ENCODE results near the gene FBXL5.

FBXL5 gene

DNA sequence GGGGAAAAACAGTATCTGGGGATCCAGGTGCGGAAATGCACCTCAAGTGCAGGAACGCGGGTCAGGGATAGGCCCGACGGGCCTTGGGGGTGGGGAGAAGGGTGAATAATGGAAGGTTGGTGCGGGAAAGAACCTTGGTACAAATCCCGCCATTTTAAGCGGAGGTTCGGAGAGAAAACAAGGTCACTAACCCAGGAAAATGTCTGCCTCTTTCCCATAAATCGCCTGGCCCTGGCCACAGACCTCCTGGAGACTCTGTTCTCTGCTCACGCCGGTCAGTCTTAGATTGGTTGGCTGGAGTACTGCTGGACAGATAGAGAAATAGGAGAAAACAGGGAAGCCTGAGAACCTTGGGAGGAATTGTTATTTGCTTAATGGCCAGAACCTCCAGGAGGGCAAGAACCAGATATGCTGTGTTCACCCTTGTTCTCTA is 897 bp upstream of the FBXL5 start:
- no peaks in the 10 kb centered on the region for H3K9me3 ChIP-seq (ENCODE audit: control insufficient read depth, low read length)
- DNase-seq, result no peak

DNA sequence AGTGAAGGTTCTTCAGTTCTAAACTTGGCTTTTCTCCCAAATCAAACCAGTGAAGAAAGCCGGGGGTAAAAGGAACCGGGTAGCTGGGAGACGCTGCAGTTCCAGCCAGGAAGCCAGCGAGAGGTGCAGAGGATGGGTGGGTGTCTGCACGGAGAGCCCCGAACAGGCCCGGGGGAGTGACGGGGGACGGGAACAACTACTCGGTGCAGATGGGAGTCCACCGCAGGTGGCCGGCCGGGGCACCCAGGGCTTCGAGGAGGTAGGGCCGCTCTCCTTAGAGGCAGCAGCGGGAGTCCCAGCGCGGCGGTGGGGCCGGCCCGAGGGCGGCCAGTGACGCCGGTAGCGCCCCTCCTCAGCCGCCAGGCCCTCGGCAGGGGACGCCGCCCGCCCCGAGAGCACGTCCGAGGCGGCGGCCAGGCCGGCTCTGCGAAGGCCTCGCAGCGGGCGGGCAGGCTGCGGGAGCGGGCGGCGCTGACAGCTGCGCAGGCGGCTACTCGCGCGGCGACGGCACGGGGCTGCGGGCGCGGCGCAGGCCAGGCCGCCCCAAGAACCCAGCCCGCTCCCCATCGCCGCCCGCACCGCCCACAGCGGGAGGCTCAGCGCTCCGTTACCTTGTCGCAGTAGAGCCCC is 449 bp downstream of the FBXL5 start:
- no peaks in the 10 kb centered on the region for H3K27me3 ChIP-seq (ENCODE audit: control insufficient read depth in 1 of 2, insufficient read depth in 1 of 2, low read length in 2 of 2)
- 2% methylated on average over 32 of the region's 66 CpGs for WGBS
- peak overlapping the region; percentile 83 to 92 for H3K23ac ChIP-seq (ENCODE audit: low read length in 2 of 2)
- H4K91ac ChIP-seq (ENCODE audit: low read length), result peak overlapping the region; percentile 98
- H3K27ac ChIP-seq (ENCODE audit: low read length, poor library complexity, severe bottlenecking), result peak overlapping the region; percentile 92
- H2AFZ ChIP-seq (ENCODE audit: low read depth, low read length), result peak overlapping the region; percentile 97
- peak overlapping the region in 1 of 2 experiments; percentile 98 for H3K14ac ChIP-seq (ENCODE audit: low read length in 2 of 2)
- H3K4me1 ChIP-seq (ENCODE audit: control insufficient read depth, insufficient read depth, low read depth, low read length), result peaks cover 5% of the 10 kb centered on the region
- peak overlapping the region; percentile 24 for H2BK5ac ChIP-seq (ENCODE audit: low read depth, low read length, poor library complexity, severe bottlenecking)
- peak overlapping the region; percentile 97 to 99 for H3K4ac ChIP-seq (ENCODE audit: low read depth in 1 of 2, low read length in 2 of 2)
- H3K9me3 ChIP-seq (ENCODE audit: control insufficient read depth, low read length), result no peaks in the 10 kb centered on the region
- peak overlapping the region; percentile 90 for H4K8ac ChIP-seq (ENCODE audit: low read length)
- H3K36me3 ChIP-seq (ENCODE audit: control insufficient read depth in 1 of 2, insufficient read depth in 2 of 2, low read depth in 1 of 2, low read length in 2 of 2), result no peaks in the 10 kb centered on the region
- H3K9ac ChIP-seq (ENCODE audit: low read length), result peak overlapping the region; percentile 98
- peak overlapping the region; percentile 86 to 97 for H3K4me3 ChIP-seq (ENCODE audit: insufficient read depth in 1 of 2, low read depth in 1 of 2, low read length in 2 of 2)
- peak; percentile 59 for DNase-seq
- H3K4me2 ChIP-seq (ENCODE audit: low read length, poor library complexity, severe bottlenecking), result peak overlapping the region; percentile 69
- no peak overlapping the region for H2BK12ac ChIP-seq (ENCODE audit: low read length in 2 of 2)
- peaks cover 4% of the 10 kb centered on the region for H3K79me1 ChIP-seq (replicated peaks; ENCODE audit: low read length, poor library complexity, severe bottlenecking)
- peak overlapping the region; percentile 29 for H2BK120ac ChIP-seq (ENCODE audit: low read depth, low read length)
- H2AK5ac ChIP-seq (ENCODE audit: low read length, severe bottlenecking), result no peak overlapping the region
- peak overlapping the region; percentile 95 for H2BK15ac ChIP-seq (ENCODE audit: low read depth, poor library complexity, severe bottlenecking)
- peak overlapping the region; percentile 99 for H3K18ac ChIP-seq (ENCODE audit: low read depth in 1 of 2, low read length in 2 of 2)

More for the DNA sequence above, 897 bp upstream of the FBXL5 start:
- no peak overlapping the region for H3K14ac ChIP-seq (ENCODE audit: low read length in 2 of 2)
- no peaks in the 10 kb centered on the region for H3K27me3 ChIP-seq (ENCODE audit: control insufficient read depth in 1 of 2, insufficient read depth in 1 of 2, low read length in 2 of 2)
- H4K91ac ChIP-seq (ENCODE audit: low read length), result peak overlapping the region; percentile 77
- peak overlapping the region; percentile 86 to 93 for H3K18ac ChIP-seq (ENCODE audit: low read depth in 1 of 2, low read length in 2 of 2)
- H3K27ac ChIP-seq (ENCODE audit: low read length, poor library complexity, severe bottlenecking), result peak overlapping the region; percentile 8
- no peak overlapping the region for H2AFZ ChIP-seq (ENCODE audit: low read depth, low read length)
- peak overlapping the region in 1 of 2 experiments; percentile 21 for H3K23ac ChIP-seq (ENCODE audit: low read length in 2 of 2)
- H2BK15ac ChIP-seq (ENCODE audit: low read depth, poor library complexity, severe bottlenecking), result peak overlapping the region; percentile 99
- peaks cover 5% of the 10 kb centered on the region for H3K4me1 ChIP-seq (ENCODE audit: control insufficient read depth, insufficient read depth, low read depth, low read length)
- no peaks in the 10 kb centered on the region for H3K36me3 ChIP-seq (ENCODE audit: control insufficient read depth in 1 of 2, insufficient read depth in 2 of 2, low read depth in 1 of 2, low read length in 2 of 2)
- peak overlapping the region; percentile 45 to 92 for H3K4ac ChIP-seq (ENCODE audit: low read depth in 1 of 2, low read length in 2 of 2)
- H3K4me3 ChIP-seq (ENCODE audit: insufficient read depth in 1 of 2, low read depth in 1 of 2, low read length in 2 of 2), result peak overlapping the region; percentile 49 to 86
- peak overlapping the region; percentile 98 for H3K9ac ChIP-seq (ENCODE audit: low read length)
- H4K8ac ChIP-seq (ENCODE audit: low read length), result peak overlapping the region; percentile 96
- 67% methylated on average over 12 of the region's 12 CpGs for WGBS
- H2AK5ac ChIP-seq (ENCODE audit: low read length, severe bottlenecking), result peak overlapping the region; percentile 65
- peak overlapping the region; percentile 72 for H3K4me2 ChIP-seq (ENCODE audit: low read length, poor library complexity, severe bottlenecking)
- no peak overlapping the region for H2BK5ac ChIP-seq (ENCODE audit: low read depth, low read length, poor library complexity, severe bottlenecking)
- peak overlapping the region; percentile 1 to 35 for H2BK12ac ChIP-seq (ENCODE audit: low read length in 2 of 2)
- peaks cover 6% of the 10 kb centered on the region for H3K79me1 ChIP-seq (replicated peaks; ENCODE audit: low read length, poor library complexity, severe bottlenecking)
- H2BK120ac ChIP-seq (ENCODE audit: low read depth, low read length), result peak overlapping the region; percentile 22

DNA sequence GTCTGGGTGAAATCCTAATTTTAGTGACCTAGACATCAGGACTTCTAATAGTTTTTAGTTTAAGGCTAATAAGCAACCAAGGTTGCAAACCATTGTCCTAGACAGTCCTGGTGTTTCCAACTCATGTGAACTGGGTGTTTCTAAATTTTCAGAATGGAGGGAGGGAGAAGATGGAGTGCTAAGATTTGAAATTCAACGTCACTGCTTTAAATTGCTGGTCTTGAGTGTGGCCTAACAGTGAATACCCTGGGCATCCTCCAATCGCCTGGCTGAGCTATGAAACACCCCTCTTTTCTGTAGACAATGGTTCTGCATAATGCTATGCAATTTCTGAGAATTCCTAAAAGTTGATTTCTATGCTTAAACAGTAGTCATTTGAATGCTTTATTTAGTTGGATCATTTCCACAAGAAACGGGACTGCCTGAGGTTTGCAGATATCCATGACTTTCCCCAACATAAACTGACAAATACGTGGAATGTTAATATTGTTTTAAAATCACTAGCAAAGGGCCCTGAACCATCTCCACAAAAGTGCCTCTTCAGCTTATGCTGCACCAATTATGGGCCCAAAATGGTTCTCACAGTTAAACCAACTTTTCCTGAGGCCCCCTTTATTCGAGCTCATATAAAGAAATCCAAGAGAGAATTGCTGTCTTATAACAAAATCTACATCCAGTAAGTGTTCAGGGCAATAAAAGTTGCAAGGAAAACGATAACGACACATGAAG is 1.1 kb downstream of the FBXL5 start:
- Histone ChIP-seq H3K18ac (ENCODE audit: low read depth in 1 of 2, low read length in 2 of 2) (no peak overlapping the region), H4K8ac (ENCODE audit: low read length) (no peak overlapping the region), H2BK15ac (ENCODE audit: low read depth, poor library complexity, severe bottlenecking) (no peak overlapping the region), H3K27me3 (ENCODE audit: control insufficient read depth in 1 of 2, insufficient read depth in 1 of 2, low read length in 2 of 2) (no peaks in the 10 kb centered on the region), H3K4me1 (ENCODE audit: control insufficient read depth, insufficient read depth, low read depth, low read length) (peaks cover 5% of the 10 kb centered on the region), H3K23ac (ENCODE audit: low read length in 2 of 2) (no peak overlapping the region), H2BK5ac (ENCODE audit: low read depth, low read length, poor library complexity, severe bottlenecking) (no peak overlapping the region), H4K91ac (ENCODE audit: low read length) (no peak overlapping the region), H3K4ac (ENCODE audit: low read depth in 1 of 2, low read length in 2 of 2) (peak overlapping the region in 1 of 2 experiments; percentile 99), H2BK12ac (ENCODE audit: low read length in 2 of 2) (no peak overlapping the region), H3K9ac (ENCODE audit: low read length) (peak overlapping the region; percentile 98), H3K4me2 (ENCODE audit: low read length, poor library complexity, severe bottlenecking) (peak overlapping the region; percentile 69), H3K79me1 (replicated peaks; ENCODE audit: low read length, poor library complexity, severe bottlenecking) (peaks cover 4% of the 10 kb centered on the region), H3K27ac (ENCODE audit: low read length, poor library complexity, severe bottlenecking) (peak overlapping the region; percentile 82), H3K4me3 (ENCODE audit: insufficient read depth in 1 of 2, low read depth in 1 of 2, low read length in 2 of 2) (peak overlapping the region; percentile 86 to 97), H2BK120ac (ENCODE audit: low read depth, low read length) (no peak overlapping the region), H2AK5ac (ENCODE audit: low read length, severe bottlenecking) (peak overlapping the region; percentile 51), H2AFZ (ENCODE audit: low read depth, low read length) (no peak overlapping the region), H3K36me3 (ENCODE audit: control insufficient read depth in 1 of 2, insufficient read depth in 2 of 2, low read depth in 1 of 2, low read length in 2 of 2) (no peaks in the 10 kb centered on the region), H3K14ac (ENCODE audit: low read length in 2 of 2) (no peak overlapping the region), H3K9me3 (ENCODE audit: control insufficient read depth, low read length) (no peaks in the 10 kb centered on the region)
- peak; percentile 80 for DNase-seq
- 0% methylated on average over 4 of the region's 7 CpGs for WGBS

DNA sequence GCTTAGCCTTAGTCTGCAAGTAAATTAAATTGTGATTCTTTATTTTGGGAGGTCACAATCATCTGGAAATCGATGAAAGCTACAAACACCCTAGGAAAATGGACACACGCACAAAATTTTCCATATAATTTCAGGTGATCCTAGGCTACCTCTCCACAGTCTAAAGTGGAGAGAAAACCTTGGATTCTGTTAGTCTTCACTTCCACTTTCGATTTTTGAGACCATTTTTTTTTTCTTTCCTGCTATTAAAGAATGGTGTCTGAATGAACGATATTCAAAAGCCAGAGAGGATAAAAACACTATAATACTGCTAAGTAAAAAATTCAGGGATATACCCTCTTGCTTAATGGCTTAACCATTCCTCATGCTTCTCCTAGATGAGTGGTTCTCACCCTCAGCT is 1.7 kb downstream of the FBXL5 start:
- H3K4me2 ChIP-seq (ENCODE audit: low read length, poor library complexity, severe bottlenecking), result peak overlapping the region; percentile 69
- peak; percentile 39 for DNase-seq
- H3K79me1 ChIP-seq (replicated peaks; ENCODE audit: low read length, poor library complexity, severe bottlenecking), result peaks cover 4% of the 10 kb centered on the region
- no peak overlapping the region for H2BK12ac ChIP-seq (ENCODE audit: low read length in 2 of 2)
- H2AFZ ChIP-seq (ENCODE audit: low read depth, low read length), result no peak overlapping the region
- H3K4me3 ChIP-seq (ENCODE audit: insufficient read depth in 1 of 2, low read depth in 1 of 2, low read length in 2 of 2), result peak overlapping the region in 1 of 2 experiments; percentile 86
- no peak overlapping the region for H2BK15ac ChIP-seq (ENCODE audit: low read depth, poor library complexity, severe bottlenecking)
- H3K36me3 ChIP-seq (ENCODE audit: control insufficient read depth in 1 of 2, insufficient read depth in 2 of 2, low read depth in 1 of 2, low read length in 2 of 2), result no peaks in the 10 kb centered on the region
- H2BK5ac ChIP-seq (ENCODE audit: low read depth, low read length, poor library complexity, severe bottlenecking), result no peak overlapping the region
- no peak overlapping the region for H4K91ac ChIP-seq (ENCODE audit: low read length)
- H2BK120ac ChIP-seq (ENCODE audit: low read depth, low read length), result no peak overlapping the region
- 94% methylated on average over 2 of the region's 4 CpGs for WGBS
- no peaks in the 10 kb centered on the region for H3K9me3 ChIP-seq (ENCODE audit: control insufficient read depth, low read length)
- no peak overlapping the region for H3K23ac ChIP-seq (ENCODE audit: low read length in 2 of 2)
- H3K18ac ChIP-seq (ENCODE audit: low read depth in 1 of 2, low read length in 2 of 2), result no peak overlapping the region
- no peaks in the 10 kb centered on the region for H3K27me3 ChIP-seq (ENCODE audit: control insufficient read depth in 1 of 2, insufficient read depth in 1 of 2, low read length in 2 of 2)
- H3K14ac ChIP-seq (ENCODE audit: low read length in 2 of 2), result no peak overlapping the region
- peak overlapping the region; percentile 82 for H3K27ac ChIP-seq (ENCODE audit: low read length, poor library complexity, severe bottlenecking)
- no peak overlapping the region for H4K8ac ChIP-seq (ENCODE audit: low read length)
- peak overlapping the region; percentile 98 for H3K9ac ChIP-seq (ENCODE audit: low read length)
- H2AK5ac ChIP-seq (ENCODE audit: low read length, severe bottlenecking), result no peak overlapping the region
- H3K4ac ChIP-seq (ENCODE audit: low read depth in 1 of 2, low read length in 2 of 2), result no peak overlapping the region
- H3K4me1 ChIP-seq (ENCODE audit: control insufficient read depth, insufficient read depth, low read depth, low read length), result peaks cover 5% of the 10 kb centered on the region

Measured in mesenchymal stem cell (in vitro differentiated cells and primary cell).